PC-3 (cell line): ENCODE measurements around the gene LARP6.

ENCODE experiments used
- CTCF ChIP-seq: fragments of 300-600 bp; sonication (generic); conservative IDR thresholded peaks from 2 replicates; pipeline ENCODE4 v1.5.1; 2017; ENCODE audit warnings: antibody characterized with exemption, low read depth, mild to moderate bottlenecking, low read length
- EZH2phosphoT487 ChIP-seq: fragments of 300-600 bp; sonication (generic); IDR thresholded peaks from 2 replicates; pipeline ENCODE4 v1.6.1; 2018; ENCODE audit warnings: mild to moderate bottlenecking, antibody characterized with exemption, low read length, borderline replicate concordance

DNA sequence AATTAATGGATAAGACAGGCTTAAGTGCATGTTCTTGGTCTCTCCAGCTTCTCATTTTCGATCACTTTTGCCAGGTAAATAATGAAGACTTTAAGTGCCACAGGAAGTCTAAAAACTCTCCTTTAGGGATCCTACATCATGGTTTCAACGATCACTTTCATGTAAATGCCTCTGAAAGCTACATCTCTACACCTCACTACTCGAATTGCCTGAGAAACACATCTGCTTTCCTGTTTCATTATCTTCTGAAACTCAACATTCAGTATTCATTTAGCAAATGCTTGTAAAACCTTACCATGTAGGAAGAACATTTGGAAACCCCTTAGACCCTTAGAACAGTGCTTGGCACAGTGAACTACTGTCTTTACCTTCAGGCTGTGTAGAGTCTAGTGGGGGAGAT, 22.1 kb upstream of the LARP6 start:
- TF ChIP-seq CTCF (no peak), EZH2phosphoT487 (no peak)
